T-helper 22 cell (primary cell): ENCODE results near the gene ZNF467.

Source experiments
- DNase-seq: peaks from one replicate; pipeline ENCODE4 v3.0.0-alpha.2; 2020; ENCODE audit warnings: low read depth

ZNF467 gene

GRCh38 chr7:149770728-149771636 lies 2.4 kb downstream of the ZNF467 start:
- no peak for DNase-seq

- no peak for DNase-seq
These were observed 3.5 kb downstream of the ZNF467 start for GRCh38 chr7:149769915-149770314.

- no peak for DNase-seq
These were observed 4.5 kb downstream of the ZNF467 start for GRCh38 chr7:149768931-149769330.

GRCh38 chr7:149767068-149767467 lies 6.3 kb downstream of the ZNF467 start:
- DNase-seq: no peak

GRCh38 chr7:149766135-149766675 lies 7.2 kb downstream of the ZNF467 start:
- DNase-seq: no peak

- no peak for DNase-seq
These were observed 7.8 kb downstream of the ZNF467 start for GRCh38 chr7:149765399-149766121.

- DNase-seq: no peak
These were observed 8.6 kb downstream of the ZNF467 start for GRCh38 chr7:149764481-149765398.

- no peak for DNase-seq
These were observed 9.7 kb downstream of the ZNF467 start for GRCh38 chr7:149763563-149764240.

GRCh38 chr7:149762610-149763009 lies 10.8 kb downstream of the ZNF467 start:
- DNase-seq: no peak

GRCh38 chr7:149762089-149762488 lies 11.3 kb downstream of the ZNF467 start:
- DNase-seq: no peak

GRCh38 chr7:149761307-149761706 lies 12.1 kb downstream of the ZNF467 start:
- DNase-seq: no peak

- DNase-seq: no peak
These were observed 12.8 kb downstream of the ZNF467 start for GRCh38 chr7:149760538-149760937.

- DNase-seq: no peak
These were observed 14.1 kb downstream of the ZNF467 start for GRCh38 chr7:149759093-149759860.

- DNase-seq: no peak
These were observed 19.8 kb downstream of the ZNF467 start for GRCh38 chr7:149753375-149754233.

GRCh38 chr7:149752646-149753045 lies 20.7 kb downstream of the ZNF467 start:
- DNase-seq: no peak

GRCh38 chr7:149751043-149751775 lies 22.2 kb downstream of the ZNF467 start:
- DNase-seq: no peak

GRCh38 chr7:149750122-149750845 lies 23.1 kb downstream of the ZNF467 start:
- DNase-seq: no peak
